IMR-90 (cell line): Measurements from ENCODE around the gene STOX2. TPM values are rescaled to one million over a fixed set of nuclear protein-coding genes. Genes with fewer than 3 reads are reported as not detected.

Experiments used
- ATAC-seq: fragments of 200-7000 bp; cut with Tn5 transposase; 2 replicates; pipeline ENCODE4 v1.9.1; 2020; ENCODE audit warnings: low read depth, mild to moderate bottlenecking, moderate library complexity
- BruUV-seq: library from RNA; stranded (reverse); fragments of 400-500 nt; replicated peaks from 2 replicates; lab custom pipeline; 2021; lab: Mats Ljungman, UMichigan
- CTCF ChIA-PET: fragments of 300-600 bp; formaldehyde crosslinking; extraction: SDS; loops from one replicate; lab custom pipeline; 2021; ENCODE audit warnings: antibody characterized with exemption; lab: Yijun Ruan, JAX
- POLR2A ChIA-PET: fragments of 300-600 bp; sonication (Branson Sonifier 250); formaldehyde crosslinking; loops from one replicate; lab custom pipeline; 2022; ENCODE audit warnings: antibody characterized with exemption; ENCODE audit not compliant: unreplicated experiment; lab: Charles Lee
- DNase-seq: peaks from one replicate; pipeline ENCODE4 v3.0.0; 2013
- H2AFZ ChIP-seq: replicated peaks from 2 replicates; pipeline ENCODE3; 2013; ENCODE audit warnings: low read length, mild to moderate bottlenecking; ENCODE audit not compliant: poor library complexity
- H2AK5ac ChIP-seq: 2 replicates; pipeline ENCODE4 v1.6.1; 2013; ENCODE audit warnings: low read depth, low read length, inconsistent platforms
- H2AK9ac ChIP-seq: replicated peaks from 2 replicates; pipeline ENCODE3; 2013; ENCODE audit warnings: mild to moderate bottlenecking, low read depth, low read length, moderate library complexity; ENCODE audit not compliant: poor library complexity
- H2BK120ac ChIP-seq: 2 replicates; pipeline ENCODE4 v1.6.1; 2013; ENCODE audit warnings: low read depth, low read length, inconsistent platforms
- H2BK15ac ChIP-seq: 3 replicates; pipeline ENCODE4 v1.6.1; 2013; ENCODE audit warnings: low read depth, low read length, inconsistent platforms
- H2BK20ac ChIP-seq: 2 replicates; pipeline ENCODE4 v1.6.1; 2013; ENCODE audit warnings: low read depth, mild to moderate bottlenecking, inconsistent platforms, low read length, moderate library complexity
- H2BK5ac ChIP-seq: 2 replicates; pipeline ENCODE4 v1.6.1; 2013; ENCODE audit warnings: mild to moderate bottlenecking, low read depth, low read length, inconsistent platforms; ENCODE audit not compliant: poor library complexity, severe bottlenecking
- H3K14ac ChIP-seq: replicated peaks from 2 replicates; pipeline ENCODE4 v1.6.1; 2013; ENCODE audit warnings: low read depth, low read length, inconsistent platforms
- H3K18ac ChIP-seq: 2 replicates; pipeline ENCODE4 v1.6.1; 2013; ENCODE audit warnings: low read depth, low read length, control low read depth
- H3K23ac ChIP-seq: 2 replicates; pipeline ENCODE4 v1.6.1; 2013; ENCODE audit warnings: low read depth, low read length, inconsistent platforms
- H3K27ac ChIP-seq: 2 replicates; pipeline ENCODE4 v1.5.1; 2013; ENCODE audit warnings: mild to moderate bottlenecking, control low read depth, low read length; ENCODE audit not compliant: insufficient read depth
- H3K27me3 ChIP-seq: 2 replicates; pipeline ENCODE4 v1.6.1; 2013; ENCODE audit warnings: low read length; ENCODE audit not compliant: control insufficient read depth, insufficient read depth
- H3K36me3 ChIP-seq: 2 replicates; pipeline ENCODE4 v1.6.1; 2013; ENCODE audit warnings: low read length, mixed read lengths; ENCODE audit not compliant: control insufficient read depth, insufficient read depth
- H3K4ac ChIP-seq: 2 replicates; pipeline ENCODE4 v1.6.1; 2013; ENCODE audit warnings: low read depth, low read length, inconsistent platforms
- H3K4me1 ChIP-seq: 2 replicates; pipeline ENCODE4 v1.6.1; 2013; ENCODE audit warnings: low read length, mixed read lengths; ENCODE audit not compliant: control insufficient read depth, insufficient read depth
- H3K4me2 ChIP-seq: 2 replicates; pipeline ENCODE4 v1.6.1; 2013; ENCODE audit warnings: low read depth, mild to moderate bottlenecking, control low read depth, low read length, moderate library complexity
- H3K4me3 ChIP-seq: 2 replicates; pipeline ENCODE4 v1.5.1; 2013; ENCODE audit warnings: low read depth, mild to moderate bottlenecking, control low read depth, low read length, moderate library complexity; ENCODE audit not compliant: insufficient read depth
- H3K56ac ChIP-seq: 2 replicates; pipeline ENCODE4 v1.6.1; 2013; ENCODE audit warnings: low read length, inconsistent platforms; ENCODE audit not compliant: insufficient read depth; ENCODE audit errors: extremely low read depth
- H3K79me1 ChIP-seq, 2 experiments: 2 replicates each; pipeline ENCODE4 v1.6.1; 2013; ENCODE audit warnings: low read length in 2 of 2, inconsistent platforms in 1 of 2, low read depth in 1 of 2
- H3K9ac ChIP-seq: 2 replicates; pipeline ENCODE4 v1.6.1; 2013; ENCODE audit warnings: low read depth, low read length, control low read depth
- H3K9me1 ChIP-seq: 2 replicates; pipeline ENCODE4 v1.6.1; 2013; ENCODE audit warnings: low read length, inconsistent platforms; ENCODE audit not compliant: insufficient read depth
- H3K9me3 ChIP-seq: 2 replicates; pipeline ENCODE4 v1.6.1; 2013; ENCODE audit warnings: low read length; ENCODE audit not compliant: control insufficient read depth, insufficient read depth
- H4K20me1 ChIP-seq: 2 replicates; pipeline ENCODE4 v1.6.1; 2013; ENCODE audit warnings: low read length, inconsistent platforms; ENCODE audit not compliant: insufficient read depth
- H4K5ac ChIP-seq: 2 replicates; pipeline ENCODE4 v1.6.1; 2013; ENCODE audit warnings: mild to moderate bottlenecking, low read depth, low read length, control low read depth
- H4K8ac ChIP-seq, 2 experiments: 2 replicates each; pipeline ENCODE4 v1.6.1; 2013; ENCODE audit warnings: low read depth in 2 of 2, low read length in 2 of 2, control low read depth in 1 of 2, inconsistent platforms in 1 of 2
- H4K91ac ChIP-seq: 2 replicates; pipeline ENCODE4 v1.6.1; 2013; ENCODE audit warnings: low read depth, low read length, inconsistent platforms; ENCODE audit not compliant: insufficient read depth
- CEBPB ChIP-seq: IDR thresholded peaks from 2 replicates; pipeline ENCODE4 v1.6.1; 2012; ENCODE audit warnings: low read depth, low read length, improper control_type of control experiment
- RAD21 ChIP-seq: IDR thresholded peaks from 2 replicates; pipeline ENCODE4 v1.6.1; 2012; ENCODE audit warnings: low read length, improper control_type of control experiment
- SMC3 ChIP-seq: fragments of 150-350 bp; IDR thresholded peaks from 2 replicates; pipeline ENCODE4 v1.6.1; 2016; ENCODE audit warnings: low read depth, mild to moderate bottlenecking, antibody characterized with exemption, low read length, moderate library complexity
- WGBS, 2 experiments: methylation state at CpG; one replicate each; pipeline versions ENCODE4 v1.1.5 to v1.1.7; 2013; ENCODE audit warnings: missing lambda C conversion rate in 2 of 2; ENCODE audit not compliant: insufficient read length in 1 of 2; ENCODE audit errors: extremely low coverage in 2 of 2; 5-methylcytosine and 5-hydroxymethylcytosine counted together
- dilution Hi-C: fragments of 300-500 bp; cut with HindIII; formaldehyde crosslinking; loops from one replicate; pipeline ENCODE4 v1.14.3; 2018; ENCODE audit warnings: low sequenced_read_pairs; ENCODE audit not compliant: unreplicated experiment
- in situ Hi-C: fragments of 300-500 bp; cut with MboI; formaldehyde crosslinking; loops from 3 replicates; pipeline ENCODE4 v1.14.3; 2019; ENCODE audit warnings: low sequenced_read_pairs, inconsistent platforms, mixed read lengths
- intact Hi-C: fragments of 100-400 bp; cut with micrococcal nuclease; formaldehyde crosslinking; loops from 2 replicates; pipeline ENCODE4 v1.10.0; 2022
- polyA plus RNA-seq, 3 experiments: library from polyadenylated mRNA; depleted of rRNA; stranded (reverse); fragments of >200 nt; gene quantifications; 2 replicates each; pipeline ENCODE4 v1.2.3, GENCODE V29; 2012; ENCODE audit warnings: low replicate concordance in 1 of 3
- total RNA-seq: library from RNA; depleted of rRNA; stranded (reverse); fragments of >200 nt; gene quantifications from 2 replicates; pipeline ENCODE4 v1.2.3, GENCODE V29; 2012

The STOX2 gene
- total and polyA plus RNA-seq, 2 of the 4 experiments (the other 2 are of a cell fraction): 1.1 to 5.4 TPM

DNA sequence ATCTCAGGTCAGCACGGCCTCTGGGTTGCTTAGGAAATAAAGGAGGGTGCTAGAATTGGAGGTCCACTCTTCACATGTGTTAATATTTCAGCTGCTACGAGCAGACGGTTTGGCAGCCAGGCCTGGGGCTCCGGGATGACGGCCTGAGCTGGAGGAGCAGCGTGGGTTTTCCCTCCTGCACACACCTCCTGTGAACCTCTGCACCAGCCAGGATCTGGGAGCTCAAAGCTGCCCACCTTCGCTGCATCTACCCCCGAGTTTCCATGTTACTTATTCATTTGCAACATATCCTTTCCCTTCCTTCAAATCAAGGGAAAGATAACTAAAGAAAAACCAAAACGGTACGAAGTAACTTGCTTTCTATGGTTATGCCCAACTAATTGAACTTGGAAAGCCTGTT, 13.6 kb downstream of the STOX2 start:
- H3K27ac ChIP-seq: no peak overlapping the region

More for the DNA sequence above, 13.6 kb downstream of the STOX2 start:
- H2BK20ac ChIP-seq: no peak overlapping the region
- H3K56ac ChIP-seq: no peak overlapping the region
- no peak overlapping the region for H3K9ac ChIP-seq
- no peaks in the 10 kb centered on the region for H3K9me1 ChIP-seq
- no peak overlapping the region for H4K8ac ChIP-seq
- no peaks in the 10 kb centered on the region for H4K20me1 ChIP-seq
- H3K18ac ChIP-seq: no peak overlapping the region
- H3K27me3 ChIP-seq: no peaks in the 10 kb centered on the region; the same call in 1 of the 2 replicates
- H2BK120ac ChIP-seq: no peak overlapping the region
- no peak for DNase-seq
- no peak overlapping the region for H4K5ac ChIP-seq
- H3K4me2 ChIP-seq: no peak overlapping the region
- H4K91ac ChIP-seq: no peak overlapping the region
- H3K79me1 ChIP-seq: no peaks in the 10 kb centered on the region
- no peak overlapping the region for H2AK9ac ChIP-seq
- in situ Hi-C loops (no loop called here), dilution Hi-C loops (no loop called here), intact Hi-C loops (no loop called here)
- no peak overlapping the region for H3K23ac ChIP-seq
- ChIA-PET POLR2A (interaction anchor here (0.6 kb wide), 1 partner anchor 47 kb away, joined by 5 read pairs; no protein-coding TSS in a partner anchor), CTCF (no interaction called here)
- no TSS peak for BruUV-seq
- H3K36me3 ChIP-seq: no peaks in the 10 kb centered on the region
- H2BK15ac ChIP-seq: no peak overlapping the region
- no peak overlapping the region for H3K4me3 ChIP-seq
- no peak overlapping the region for H2AK5ac ChIP-seq
- no peak for ATAC-seq
- no peak overlapping the region for H3K14ac ChIP-seq
- WGBS, 2 experiments: 100% methylated on average over 6 of the region's 10 CpGs; no CpG with 5 or more reads in 1 of the 2 experiments
- no peak overlapping the region for H3K4ac ChIP-seq
- H3K9me3 ChIP-seq: no peaks in the 10 kb centered on the region
- TF ChIP-seq SMC3 (no peak), CEBPB (no peak), RAD21 (no peak)
- no peak overlapping the region for H2BK5ac ChIP-seq
- H3K4me1 ChIP-seq: no peaks in the 10 kb centered on the region; the same call in 1 of the 2 replicates
- no peak overlapping the region for H2AFZ ChIP-seq
